ENCODE measurements around the gene PDIK1L.

The PDIK1L gene

DNA sequence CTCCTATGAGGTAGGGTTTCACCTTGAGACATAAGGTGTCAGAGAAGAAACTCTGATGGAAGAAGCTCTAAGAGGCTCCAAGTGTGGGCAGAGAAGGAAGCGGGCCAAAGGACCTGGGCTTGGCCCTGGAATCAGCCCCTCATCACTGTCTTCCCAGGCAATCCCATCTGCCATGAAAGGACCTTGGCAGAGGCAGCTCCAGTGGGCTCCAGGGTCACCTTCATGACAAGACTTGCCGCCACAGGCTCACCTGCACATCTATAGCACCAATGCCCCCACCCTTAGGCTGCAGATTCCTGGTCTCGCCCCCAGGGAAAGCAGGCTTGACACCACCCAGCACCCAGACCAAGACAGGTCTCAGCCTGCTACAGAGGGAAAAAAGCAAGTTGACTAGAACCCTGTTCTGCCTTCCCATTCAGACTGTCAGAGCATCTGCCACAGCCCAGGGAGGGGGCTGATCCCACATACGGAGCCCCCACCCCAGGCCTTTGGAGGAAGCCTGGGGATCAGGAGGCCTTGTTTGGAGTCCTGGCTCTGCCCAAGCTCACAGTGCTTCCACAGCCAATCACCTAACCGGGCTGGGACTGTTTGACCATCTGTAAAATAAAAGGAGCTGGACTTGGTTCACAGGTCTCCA is 46.8 kb downstream of the PDIK1L start:
- no peak for DNase-seq

DNA sequence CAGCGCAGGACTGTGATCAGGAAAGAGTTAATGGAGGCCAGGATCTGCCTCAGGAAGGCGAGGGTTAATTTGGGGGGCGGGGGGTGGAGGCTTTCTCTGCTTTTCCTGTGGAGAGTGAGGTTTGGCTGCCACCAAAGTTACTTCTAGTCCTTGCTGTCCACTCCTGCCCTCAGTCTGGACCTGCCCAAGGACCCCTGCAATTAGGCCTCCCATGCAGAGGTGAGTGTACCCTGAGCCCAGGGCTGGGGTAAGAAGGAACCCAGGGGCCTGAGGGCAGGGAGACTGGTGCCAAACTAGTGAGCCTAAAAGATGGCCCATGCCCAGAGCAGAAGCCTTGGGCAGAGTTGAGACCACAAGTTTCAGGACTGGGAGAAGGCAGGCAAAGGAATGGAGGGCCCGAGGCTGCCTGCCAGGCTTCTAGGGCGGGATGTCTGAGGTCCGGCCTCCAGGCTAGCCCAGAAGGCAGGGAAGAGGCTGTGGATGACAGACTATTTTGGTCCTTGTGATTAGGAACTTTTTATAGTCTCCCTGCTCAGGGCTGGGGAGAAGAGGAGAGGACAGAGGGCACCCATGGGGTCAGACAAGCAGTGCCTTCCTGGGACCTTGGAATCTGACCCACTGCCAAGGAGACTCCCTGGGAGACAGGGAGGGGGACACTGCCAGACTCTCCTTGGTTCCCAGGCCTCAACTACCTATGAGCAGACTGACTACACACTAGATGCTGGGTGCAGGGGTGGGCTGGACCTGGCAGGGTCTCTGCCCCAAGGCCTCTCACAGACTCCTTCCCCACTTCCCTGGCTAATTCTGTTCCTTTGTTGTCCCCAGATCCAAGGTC is 47.5 kb downstream of the PDIK1L start, which contains the start of gene FAM110D:
Gene FAM110D (plus strand): TSS at position 172 of the 835 bp plus-strand sequence. CDS start 2,213 bp downstream, outside the sequence.
- DNase-seq, result no peak

DNA sequence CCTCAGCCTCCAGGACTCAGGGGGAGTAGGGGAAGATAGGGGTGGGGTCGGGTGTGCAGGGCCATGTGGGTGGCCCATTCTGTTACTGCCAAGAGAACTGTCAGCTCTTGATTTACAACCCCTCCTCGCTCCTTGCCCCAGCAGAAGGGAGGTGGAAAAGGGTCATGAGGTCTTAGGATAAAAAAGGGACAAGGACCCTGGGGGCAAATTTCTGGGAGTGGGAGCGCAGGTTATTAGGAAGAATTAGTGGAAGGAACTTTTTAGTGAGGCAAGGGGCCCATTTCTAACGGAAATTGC is 48.1 kb downstream of the PDIK1L start:
- DNase-seq, result no peak

GRCh38 chr1:26160527-26161414 is 49.1 kb downstream of the PDIK1L start:
- DNase-seq, result no peak

- no peak for DNase-seq
These were observed 50.0 kb downstream of the PDIK1L start for GRCh38 chr1:26161415-26162219.

GRCh38 chr1:26162220-26162709 is 50.6 kb downstream of the PDIK1L start:
- no peak for DNase-seq

DNA sequence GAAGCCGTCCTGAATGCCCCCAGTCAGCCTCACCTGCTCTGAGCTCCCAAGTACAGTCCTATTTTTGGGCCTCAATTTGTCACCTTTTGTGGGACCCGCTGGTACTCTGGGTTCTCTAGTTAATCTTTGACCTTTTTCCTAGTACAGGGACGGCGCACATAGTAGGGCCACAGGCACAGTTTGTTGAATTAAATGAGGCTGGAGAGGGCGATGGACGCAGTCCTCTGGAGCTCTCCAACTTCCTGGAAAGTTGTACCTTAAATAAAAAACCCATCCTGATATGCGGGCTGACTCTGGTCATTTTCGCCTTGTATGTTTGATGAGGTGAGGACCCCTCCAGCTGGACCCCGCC is 52.0 kb downstream of the PDIK1L start:
- DNase-seq, result no peak

DNA sequence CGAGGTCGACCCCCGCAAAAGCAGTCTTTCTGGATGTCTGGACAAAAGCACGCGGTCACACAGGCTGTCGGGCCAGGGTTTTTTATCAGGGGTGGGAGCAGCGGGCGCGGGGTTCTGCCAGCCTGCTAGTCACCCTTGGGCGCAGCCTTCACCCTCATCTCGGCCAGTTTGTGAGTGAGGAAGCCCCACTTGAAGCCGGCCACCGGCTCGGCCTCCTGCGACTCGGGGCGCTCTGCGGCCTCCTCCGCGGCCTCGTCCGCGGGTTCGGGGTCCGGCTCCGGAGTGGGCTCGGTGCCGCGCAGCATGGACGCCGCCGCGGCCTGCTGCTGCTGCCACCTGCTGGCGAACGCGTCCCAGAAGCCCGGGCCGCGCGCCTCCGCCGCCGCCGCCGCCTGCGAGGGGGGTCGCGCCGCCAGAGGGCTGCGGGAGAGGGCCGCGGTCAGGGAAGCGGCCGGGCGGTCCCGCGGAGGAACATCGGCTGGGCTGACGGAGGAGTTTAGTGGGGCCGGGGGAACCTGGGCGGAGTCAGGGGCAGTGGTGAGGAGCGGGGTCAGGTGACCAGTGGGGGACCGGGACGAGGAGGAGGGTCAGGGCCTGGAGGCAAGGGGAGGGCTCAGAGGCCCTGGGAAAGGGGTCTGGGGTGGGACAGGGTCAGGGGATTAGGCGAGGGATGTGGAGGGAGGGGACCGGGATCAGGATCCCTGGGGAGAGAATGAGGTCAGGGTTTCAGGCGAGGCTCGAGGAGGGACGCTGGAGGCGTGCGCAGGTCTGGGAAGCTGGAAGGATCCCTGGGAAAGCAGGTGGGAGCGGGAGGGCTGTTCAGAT is 52.6 kb downstream of the PDIK1L start:
- no peak for DNase-seq

DNA sequence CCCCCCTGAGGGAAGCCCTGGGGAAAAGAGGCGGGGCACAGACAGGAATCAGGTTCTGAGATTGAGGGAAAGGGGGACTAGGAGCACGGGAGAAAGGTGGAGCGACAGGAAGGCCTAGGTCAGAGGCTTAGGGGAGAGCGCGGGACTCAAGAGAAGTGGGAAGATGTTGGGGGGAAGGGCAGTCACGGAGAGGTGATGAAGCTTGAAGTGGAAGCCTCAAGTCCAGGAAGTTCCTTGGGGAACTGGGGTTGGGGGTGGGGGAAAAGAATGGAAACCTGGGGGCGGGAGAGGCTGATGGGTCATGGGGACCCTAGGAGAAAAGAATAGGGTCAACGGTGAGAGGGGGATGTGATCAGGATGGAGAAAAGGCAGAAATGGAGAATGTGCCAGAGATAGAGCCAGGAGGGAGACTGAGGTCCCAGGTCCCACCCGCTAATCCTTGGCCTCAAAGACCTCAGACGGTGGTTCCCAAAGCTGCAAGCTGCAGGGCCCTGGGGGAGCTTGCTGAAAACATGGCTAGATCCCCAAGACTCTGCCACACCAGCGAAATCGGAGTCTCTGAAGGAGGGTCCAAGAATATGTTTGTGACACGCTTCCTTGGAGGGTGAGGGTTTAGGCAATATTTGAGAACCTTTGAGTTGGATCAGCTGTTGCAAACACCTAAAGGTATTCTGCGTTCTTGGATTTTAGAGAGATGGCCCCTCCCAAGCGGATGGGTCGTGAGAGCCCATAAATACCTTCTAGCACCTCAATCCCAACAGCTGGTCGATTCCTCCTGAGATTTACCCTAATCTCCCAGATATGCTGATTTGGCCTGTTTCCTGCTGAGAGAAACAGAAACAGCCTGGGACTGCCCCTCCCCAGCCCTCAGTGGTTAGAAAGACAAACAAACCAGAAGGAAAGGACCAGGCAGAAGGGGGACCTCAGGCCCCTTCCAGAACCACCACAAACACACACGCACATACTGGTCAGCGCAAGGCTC is 53.5 kb downstream of the PDIK1L start:
- DNase-seq, result no peak

DNA sequence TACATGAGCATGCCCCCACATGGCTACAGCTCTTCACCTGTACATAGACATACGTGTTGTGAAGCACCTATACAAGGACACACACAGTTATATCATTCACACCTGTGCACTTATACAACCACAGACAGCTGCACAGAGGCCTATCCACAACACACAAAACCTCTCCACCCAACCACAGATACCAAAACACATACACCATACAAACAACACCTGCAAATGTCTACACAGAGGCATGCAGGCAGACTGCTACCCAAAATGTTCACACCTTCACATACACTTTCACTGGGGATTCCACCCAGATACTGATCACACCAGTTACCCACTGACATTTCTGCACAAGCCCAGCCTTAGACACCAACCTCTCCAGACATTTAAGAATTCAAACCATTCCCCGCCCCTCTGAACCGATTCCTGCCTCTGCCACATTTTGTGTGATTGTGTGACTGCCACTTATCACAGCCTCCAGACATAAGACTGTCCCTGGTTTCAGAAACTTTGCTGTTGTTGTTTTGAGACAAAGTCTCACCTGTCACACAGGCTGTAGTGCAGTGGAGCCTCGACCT is 55.2 kb downstream of the PDIK1L start:
- no peak for DNase-seq

- DNase-seq, result no peak
These were observed 57.0 kb downstream of the PDIK1L start, which contains the start of gene C1orf232 for GRCh38 chr1:26168410-26169197. TSS of gene C1orf232 (minus strand) at chr1:26168963. CDS start at chr1:26168499, 464 bp downstream.

DNA sequence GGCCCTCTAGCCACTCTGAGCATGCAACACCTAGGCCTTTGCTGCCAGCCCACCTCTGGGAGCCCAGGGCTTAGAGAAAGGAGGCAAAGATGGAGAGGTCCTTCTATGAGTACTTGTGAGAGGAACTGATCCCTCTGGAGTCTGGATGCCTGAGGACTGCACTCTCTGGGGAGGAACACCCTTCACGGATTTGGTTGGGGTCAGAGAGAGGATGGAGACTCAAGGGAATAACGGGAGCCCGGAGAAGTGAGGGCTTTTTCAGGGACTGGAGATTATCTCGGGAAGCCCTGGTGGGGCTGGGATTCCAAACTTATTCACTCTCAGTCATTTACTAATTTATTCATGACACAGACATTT is 57.6 kb downstream of the PDIK1L start:
- no peak for DNase-seq

GRCh38 chr1:26169669-26170471 is 58.2 kb downstream of the PDIK1L start, which contains the start of gene ZNF593:
TSS of gene ZNF593 (plus strand) at chr1:26169908. CDS start at chr1:26169984, 76 bp downstream.
- DNase-seq, result peak; percentile 84

GRCh38 chr1:26170472-26170821 is 58.8 kb downstream of the PDIK1L start:
- no peak for DNase-seq

- no peak for DNase-seq
These were observed 59.8 kb downstream of the PDIK1L start, which contains the start of gene ZNF593OS for GRCh38 chr1:26171084-26172072. TSS of gene ZNF593OS (minus strand) at chr1:26171832. CDS start at chr1:26171661, 171 bp downstream.

Data from NCI-H226 (cell line).